HG02623 (cell line): ENCODE data around the gene SKIC3.

Source experiments
- ATAC-seq: cut with Tn5 transposase; IDR thresholded peaks from one replicate; pipeline ENCODE4 v1.9.1; 2021; ENCODE audit warnings: moderate library complexity; ENCODE audit not compliant: unreplicated experiment

The SKIC3 gene

DNA sequence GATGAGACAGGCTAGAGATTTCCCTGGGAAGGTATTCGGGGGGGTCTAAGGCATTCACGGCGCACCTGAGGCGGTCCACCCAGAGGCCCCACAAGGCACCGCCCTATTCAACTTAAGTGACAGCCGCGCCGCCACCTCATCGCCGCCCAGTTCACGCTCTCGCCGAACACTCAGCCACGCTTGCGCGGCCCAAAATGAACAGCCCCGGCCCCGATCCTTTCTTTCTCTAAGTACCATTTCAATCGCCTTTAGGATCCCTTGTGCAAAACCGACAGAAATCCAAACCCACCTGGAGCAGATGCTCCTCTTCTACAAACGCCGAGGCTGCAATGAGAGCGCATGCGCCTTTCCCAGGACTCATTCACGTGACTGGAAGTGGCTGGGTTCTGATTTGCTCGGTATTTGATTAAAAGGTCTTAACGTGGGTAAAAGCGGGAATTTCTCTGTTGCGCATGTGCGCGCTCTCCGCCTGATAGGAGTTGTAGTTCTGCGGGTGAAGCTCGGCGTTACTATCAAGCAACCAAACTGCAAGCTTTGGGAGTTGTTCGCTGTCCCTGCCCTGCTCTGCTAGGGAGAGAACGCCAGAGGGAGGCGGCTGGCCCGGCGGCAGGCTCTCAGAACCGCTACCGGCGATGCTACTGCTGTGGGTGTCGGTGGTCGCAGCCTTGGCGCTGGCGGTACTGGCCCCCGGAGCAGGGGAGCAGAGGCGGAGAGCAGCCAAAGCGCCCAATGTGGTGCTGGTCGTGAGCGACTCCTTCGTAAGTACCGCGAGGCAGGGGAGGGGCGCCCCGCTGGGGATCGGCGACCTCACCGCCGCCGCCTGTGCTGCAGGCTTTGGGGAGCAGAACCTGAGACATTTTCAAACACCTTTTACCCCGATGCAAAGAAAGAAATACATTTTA, at the start of gene SKIC3, which contains the start of gene ARSK:
TSS of gene SKIC3 (minus strand) at position 331 of the 902 bp plus-strand sequence. CDS start 7,827 bp downstream, outside the sequence.
TSS of gene ARSK (plus strand) at position 455 of the 902 bp plus-strand sequence. CDS start at position 633, 178 bp downstream.
- peak; percentile 87 for ATAC-seq

DNA sequence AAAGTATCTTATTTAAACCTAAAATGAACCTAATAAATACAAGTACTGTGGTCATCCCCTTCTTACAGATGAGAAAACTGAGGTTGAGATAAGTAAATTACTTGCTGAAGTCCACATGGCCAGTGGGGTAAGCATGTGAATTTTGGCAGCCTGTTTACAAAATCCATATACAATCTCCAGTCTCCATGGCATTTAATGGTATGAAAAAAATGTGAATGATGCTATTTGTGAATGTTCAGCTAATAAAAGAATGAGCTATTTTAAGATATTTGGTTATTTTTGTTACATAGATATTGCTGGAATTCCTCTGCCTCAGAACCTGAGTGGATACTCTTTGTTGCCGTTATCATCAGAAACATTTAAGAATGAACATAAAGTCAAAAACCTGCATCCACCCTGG, 45.8 kb upstream of the SKIC3 start:
- ATAC-seq, result no peak

- no peak for ATAC-seq
These were observed 44.5 kb upstream of the SKIC3 start for GRCh38 chr5:95599252-95599651.

GRCh38 chr5:95595289-95595931, 40.6 kb upstream of the SKIC3 start:
- ATAC-seq, result no peak

DNA sequence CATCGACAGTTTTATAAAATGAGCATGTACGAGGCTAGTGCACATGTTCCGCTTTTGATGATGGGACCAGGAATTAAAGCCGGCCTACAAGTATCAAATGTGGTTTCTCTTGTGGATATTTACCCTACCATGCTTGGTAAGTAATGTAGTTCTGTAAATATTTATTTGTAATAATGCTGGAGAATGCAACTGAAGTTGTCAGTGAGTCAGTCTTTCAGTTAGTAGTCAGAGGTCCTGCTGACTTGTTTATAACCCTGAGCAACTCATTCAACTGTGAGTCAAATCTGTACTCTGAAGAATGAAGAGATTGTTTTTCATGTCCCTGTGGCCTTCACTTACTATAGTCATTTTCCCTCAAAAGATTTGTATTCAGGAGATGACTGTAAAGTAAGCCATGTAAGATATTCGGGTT, 36.7 kb upstream of the SKIC3 start:
- peak; percentile 71 for ATAC-seq

GRCh38 chr5:95590880-95591279, 36.1 kb upstream of the SKIC3 start:
- ATAC-seq, result no peak

- ATAC-seq, result no peak
These were observed 29.2 kb upstream of the SKIC3 start for GRCh38 chr5:95583992-95584391.

- no peak for ATAC-seq
These were observed 26.8 kb upstream of the SKIC3 start for GRCh38 chr5:95581576-95581975.

- no peak for ATAC-seq
These were observed 17.2 kb upstream of the SKIC3 start for GRCh38 chr5:95572016-95572415.

GRCh38 chr5:95565280-95565920, 10.6 kb upstream of the SKIC3 start:
- no peak for ATAC-seq

DNA sequence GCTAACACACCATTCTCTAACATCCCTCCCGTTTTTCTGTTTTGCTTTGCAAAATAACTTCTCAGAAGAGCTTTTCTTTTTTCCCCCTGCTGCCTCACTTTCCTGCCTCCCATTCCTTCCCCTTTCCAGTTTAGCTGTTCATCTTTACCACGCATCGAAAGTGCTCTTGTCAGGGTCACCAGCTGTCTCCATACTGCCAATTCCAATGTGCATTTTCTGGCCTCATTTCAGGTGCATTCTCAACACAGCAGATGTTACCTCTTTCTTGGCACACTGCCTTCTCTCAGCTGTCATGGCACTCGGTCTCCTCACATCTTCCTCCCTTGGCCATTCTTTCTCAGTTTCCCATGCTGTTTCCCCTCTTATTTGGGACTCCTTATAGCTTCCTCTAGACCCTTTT, 9.7 kb upstream of the SKIC3 start:
- ATAC-seq, result no peak

GRCh38 chr5:95563367-95563766, 8.6 kb upstream of the SKIC3 start:
- no peak for ATAC-seq

DNA sequence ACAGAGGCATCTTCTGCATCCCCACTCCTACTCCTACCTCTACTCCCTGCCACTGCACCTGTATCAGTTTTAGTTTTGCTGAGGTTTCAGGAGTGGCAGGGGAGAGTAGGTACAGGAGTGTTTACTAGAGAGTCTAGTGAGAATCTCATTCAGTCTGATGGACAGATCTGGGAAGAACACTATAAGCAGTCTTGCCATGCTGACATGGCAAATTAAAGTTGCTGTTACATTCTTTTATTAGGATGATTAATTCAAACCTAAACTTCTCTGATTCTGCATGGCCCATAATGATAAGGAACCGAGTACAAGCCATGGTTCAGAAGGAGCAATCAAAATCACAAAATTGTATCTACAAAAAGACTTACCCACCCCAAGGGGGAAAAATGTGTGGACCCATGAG, 7.5 kb upstream of the SKIC3 start:
- ATAC-seq, result no peak

- ATAC-seq, result no peak
These were observed 3.1 kb upstream of the SKIC3 start for GRCh38 chr5:95557841-95558240.

GRCh38 chr5:95555553-95555952, 776 bp upstream of the SKIC3 start:
- no peak for ATAC-seq

GRCh38 chr5:95554331-95554646, 488 bp downstream of the SKIC3 start:
- ATAC-seq, result peak; percentile 20

GRCh38 chr5:95549030-95549429, 5.7 kb downstream of the SKIC3 start:
- no peak for ATAC-seq

- ATAC-seq, result no peak
These were observed 11.6 kb downstream of the SKIC3 start for GRCh38 chr5:95543017-95543705.

GRCh38 chr5:95537501-95537900, 17.3 kb downstream of the SKIC3 start:
- no peak for ATAC-seq

- no peak for ATAC-seq
These were observed 21.0 kb downstream of the SKIC3 start for GRCh38 chr5:95533761-95534160.

DNA sequence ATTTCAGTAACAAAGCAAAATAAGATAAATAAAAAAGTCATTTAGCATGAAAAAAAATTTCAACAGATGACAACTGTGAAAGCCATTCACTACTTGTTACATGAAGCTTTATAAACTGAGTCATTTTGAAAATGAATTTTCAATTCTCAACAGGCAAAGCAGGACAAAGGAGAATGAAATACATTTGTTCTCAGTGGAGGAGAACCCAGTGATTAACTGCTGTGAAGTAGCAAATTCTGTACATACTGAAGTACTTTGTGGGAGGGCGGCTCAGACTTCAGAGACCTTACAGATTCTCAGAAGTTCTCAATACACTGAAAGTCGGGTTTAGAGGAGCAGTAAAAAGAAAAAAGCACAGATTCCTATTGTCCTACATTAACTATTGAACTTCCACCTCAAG, 21.7 kb downstream of the SKIC3 start:
- no peak for ATAC-seq
